Ectodermal cell (in vitro differentiated cells): Measurements from ENCODE around the gene RUNX2.

Source experiments
- H3K27ac ChIP-seq: 2 replicates; pipeline ENCODE4 v1.7.0; 2013; ENCODE audit warnings: mild to moderate bottlenecking, low read depth, low read length; ENCODE audit not compliant: insufficient read depth, poor library complexity, severe bottlenecking
- H3K27me3 ChIP-seq: 2 replicates; pipeline ENCODE4 v1.7.0; 2013; ENCODE audit warnings: mild to moderate bottlenecking, low read length; ENCODE audit not compliant: insufficient read depth, control insufficient read depth, poor library complexity, severe bottlenecking
- H3K36me3 ChIP-seq: one replicate; pipeline ENCODE4 v1.7.0; 2013; ENCODE audit warnings: low read length; ENCODE audit not compliant: control insufficient read depth, insufficient read depth
- H3K4me1 ChIP-seq: one replicate; pipeline ENCODE4 v1.7.0; 2013; ENCODE audit warnings: low read length; ENCODE audit not compliant: control insufficient read depth, insufficient read depth
- H3K4me3 ChIP-seq: 2 replicates; pipeline ENCODE4 v1.7.0; 2013; ENCODE audit warnings: low read depth, low read length, control low read depth; ENCODE audit not compliant: insufficient read depth
- H3K9me3 ChIP-seq: 2 replicates; pipeline ENCODE4 v1.7.0; 2013; ENCODE audit warnings: mild to moderate bottlenecking, low read length, moderate library complexity; ENCODE audit not compliant: control insufficient read depth
- WGBS, 2 experiments: methylation state at CpG; one replicate each; pipeline ENCODE4 v1.1.7; 2013; ENCODE audit warnings: missing lambda C conversion rate in 2 of 2; 5-methylcytosine and 5-hydroxymethylcytosine counted together

RUNX2 gene

GRCh38 chr6:45301348-45302142 lies 26.6 kb upstream of the RUNX2 start:
- H3K27ac ChIP-seq, result no peak overlapping the region
- H3K36me3 ChIP-seq, result no peaks in the 10 kb centered on the region
- H3K4me1 ChIP-seq, result no peaks in the 10 kb centered on the region
- WGBS, 2 experiments, result 68 to 70% methylated on average over 2 of the region's 3 CpGs
- H3K4me3 ChIP-seq, result no peak overlapping the region
- H3K9me3 ChIP-seq, result no peaks in the 10 kb centered on the region
- H3K27me3 ChIP-seq, result no peaks in the 10 kb centered on the region

DNA sequence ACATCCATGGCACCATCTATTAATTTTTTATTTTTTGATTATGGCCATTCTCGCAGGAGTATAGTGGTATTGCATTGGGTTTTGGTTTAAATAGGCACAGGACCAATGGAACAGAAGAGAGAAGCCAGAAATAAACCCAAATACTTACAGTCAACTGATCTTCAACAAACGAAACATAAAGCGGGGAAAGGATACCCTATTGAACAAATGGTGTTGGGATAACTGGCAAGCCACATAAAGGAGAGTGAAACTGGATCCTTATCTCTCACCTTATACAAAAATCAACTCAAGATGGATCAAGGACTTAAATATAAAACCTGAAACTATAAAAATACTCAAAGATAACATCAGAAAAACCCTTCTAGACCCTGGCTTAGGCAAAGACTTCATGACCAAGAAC lies 25.3 kb upstream of the RUNX2 start:
- H3K4me1 ChIP-seq, result no peaks in the 10 kb centered on the region
- H3K9me3 ChIP-seq, result no peaks in the 10 kb centered on the region
- H3K36me3 ChIP-seq, result no peaks in the 10 kb centered on the region
- H3K4me3 ChIP-seq, result no peak overlapping the region
- WGBS, 2 experiments, result 89 to 95% methylated on average over 2 of the region's 3 CpGs
- no peak overlapping the region for H3K27ac ChIP-seq
- no peaks in the 10 kb centered on the region for H3K27me3 ChIP-seq

DNA sequence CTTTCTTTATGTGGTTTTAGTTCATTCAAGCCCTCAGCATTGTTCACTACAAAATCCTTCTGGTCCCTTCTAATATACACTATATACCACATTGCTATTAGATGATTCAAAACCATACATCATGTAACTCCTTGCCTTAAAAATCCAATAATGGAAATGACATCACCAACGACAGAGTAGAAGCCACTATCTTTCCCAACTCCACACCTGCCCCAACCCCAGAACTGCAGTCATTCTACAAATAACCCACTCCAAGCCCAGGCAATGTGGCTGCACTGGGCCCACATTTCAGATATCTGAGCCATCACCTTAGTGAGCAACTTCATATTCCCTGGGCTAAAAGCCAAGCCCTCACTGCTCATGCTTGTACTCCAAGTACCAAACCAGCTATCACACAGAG lies 22.6 kb upstream of the RUNX2 start:
- WGBS, 2 experiments, result 86 to 91% methylated on average over 1 of the region's 1 CpG
- Histone ChIP-seq H3K4me1 (no peaks in the 10 kb centered on the region), H3K27ac (no peak overlapping the region), H3K4me3 (no peak overlapping the region), H3K27me3 (no peaks in the 10 kb centered on the region), H3K36me3 (no peaks in the 10 kb centered on the region), H3K9me3 (no peaks in the 10 kb centered on the region)

DNA sequence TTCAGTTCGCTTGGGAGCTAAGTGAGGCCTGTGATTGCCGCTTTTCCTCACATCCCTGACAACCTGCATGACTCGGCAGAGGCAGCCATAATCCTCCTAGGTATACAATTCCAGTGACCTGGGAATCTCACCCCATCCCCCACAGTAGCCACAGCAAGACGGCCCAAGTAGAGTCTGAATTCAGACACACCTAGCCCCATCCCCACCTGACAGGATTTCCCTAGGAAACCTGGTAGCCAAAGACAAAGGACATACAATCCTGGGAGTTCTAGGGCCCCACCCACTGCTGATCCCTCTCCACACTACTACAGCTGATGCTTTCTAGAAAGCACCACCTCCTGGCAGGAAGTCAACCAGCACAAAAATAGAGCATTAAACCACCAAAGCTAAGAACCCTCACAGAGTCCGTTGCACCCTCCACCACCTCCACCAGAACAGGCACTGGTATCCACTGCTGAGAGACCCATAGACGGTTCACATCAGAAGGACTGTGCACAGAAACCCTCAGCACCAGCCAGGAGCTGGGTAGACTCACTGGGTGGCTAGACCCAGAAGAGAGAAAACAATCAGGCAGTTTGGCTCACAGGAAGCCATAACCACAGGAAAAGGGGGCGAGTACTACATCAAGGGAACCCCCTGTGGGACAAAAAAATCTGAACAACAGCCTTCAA lies 17.9 kb upstream of the RUNX2 start:
- Histone ChIP-seq H3K9me3 (no peaks in the 10 kb centered on the region), H3K4me1 (no peaks in the 10 kb centered on the region), H3K27me3 (no peaks in the 10 kb centered on the region), H3K27ac (no peak overlapping the region), H3K4me3 (no peak overlapping the region), H3K36me3 (no peaks in the 10 kb centered on the region)
- WGBS, 2 experiments, result 90 to 93% methylated on average over 7 of the region's 7 CpGs

DNA sequence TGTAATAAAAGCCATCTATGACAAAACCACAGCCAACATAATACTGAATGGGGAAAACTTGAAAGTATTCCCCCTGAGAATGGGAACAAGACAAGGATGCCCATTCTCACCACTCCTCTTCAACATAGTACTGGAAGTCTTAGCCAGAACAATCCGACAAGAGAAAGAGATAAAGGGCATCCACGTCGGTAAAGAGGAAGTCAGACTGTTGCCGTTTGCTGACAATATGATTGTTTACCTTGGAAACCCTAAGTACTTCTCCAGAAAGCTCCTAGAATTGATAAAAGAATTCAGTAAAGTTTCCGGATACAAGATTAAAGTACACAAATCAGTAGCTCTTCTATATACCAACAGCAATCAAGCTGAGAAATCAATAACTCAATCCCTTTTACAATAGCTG lies 14.0 kb upstream of the RUNX2 start:
- Histone ChIP-seq H3K27me3 (no peaks in the 10 kb centered on the region), H3K9me3 (no peaks in the 10 kb centered on the region), H3K4me1 (no peaks in the 10 kb centered on the region), H3K36me3 (no peaks in the 10 kb centered on the region), H3K4me3 (no peak overlapping the region), H3K27ac (no peak overlapping the region)
- 90 to 91% methylated on average over 5 of the region's 5 CpGs for WGBS, 2 experiments

GRCh38 chr6:45320349-45320748 lies 7.8 kb upstream of the RUNX2 start:
- Histone ChIP-seq H3K4me1 (no peaks in the 10 kb centered on the region), H3K27me3 (no peaks in the 10 kb centered on the region), H3K36me3 (no peaks in the 10 kb centered on the region), H3K27ac (no peak overlapping the region), H3K4me3 (no peak overlapping the region), H3K9me3 (no peaks in the 10 kb centered on the region)
- WGBS, 2 experiments, result 90 to 97% methylated on average over 4 of the region's 4 CpGs

DNA sequence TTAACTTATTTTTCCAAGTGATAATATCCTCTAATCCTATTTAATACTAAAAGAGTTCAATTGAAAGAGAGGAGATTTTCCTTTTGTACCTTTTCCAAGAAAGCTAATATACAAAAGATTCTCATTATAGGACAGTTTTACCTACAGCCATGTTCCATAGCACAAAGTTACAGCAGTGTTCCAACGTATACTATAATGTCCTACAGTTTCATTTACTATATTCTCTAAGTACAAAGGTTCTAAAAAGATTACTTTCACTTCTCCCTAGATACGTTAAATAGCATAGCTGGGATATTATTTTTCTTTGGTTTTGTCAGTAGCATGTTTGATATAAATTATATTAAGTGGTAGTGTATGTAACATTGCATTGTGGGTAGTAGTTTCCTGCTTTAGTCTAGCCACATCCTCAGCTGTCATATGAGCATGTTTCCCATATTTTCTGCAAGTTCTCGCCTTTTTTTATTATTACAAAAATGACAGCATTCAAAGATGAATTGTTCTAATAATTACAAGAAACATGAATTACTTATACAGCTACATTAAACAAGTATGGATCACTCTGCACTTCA lies 4.4 kb upstream of the RUNX2 start:
- H3K4me3 ChIP-seq, result no peak overlapping the region
- H3K4me1 ChIP-seq, result peaks cover 4% of the 10 kb centered on the region
- no peaks in the 10 kb centered on the region for H3K9me3 ChIP-seq
- no peaks in the 10 kb centered on the region for H3K27me3 ChIP-seq
- no peak overlapping the region for H3K27ac ChIP-seq
- 93 to 94% methylated on average over 2 to 3 of the region's 3 CpGs for WGBS, 2 experiments
- H3K36me3 ChIP-seq, result no peaks in the 10 kb centered on the region

DNA sequence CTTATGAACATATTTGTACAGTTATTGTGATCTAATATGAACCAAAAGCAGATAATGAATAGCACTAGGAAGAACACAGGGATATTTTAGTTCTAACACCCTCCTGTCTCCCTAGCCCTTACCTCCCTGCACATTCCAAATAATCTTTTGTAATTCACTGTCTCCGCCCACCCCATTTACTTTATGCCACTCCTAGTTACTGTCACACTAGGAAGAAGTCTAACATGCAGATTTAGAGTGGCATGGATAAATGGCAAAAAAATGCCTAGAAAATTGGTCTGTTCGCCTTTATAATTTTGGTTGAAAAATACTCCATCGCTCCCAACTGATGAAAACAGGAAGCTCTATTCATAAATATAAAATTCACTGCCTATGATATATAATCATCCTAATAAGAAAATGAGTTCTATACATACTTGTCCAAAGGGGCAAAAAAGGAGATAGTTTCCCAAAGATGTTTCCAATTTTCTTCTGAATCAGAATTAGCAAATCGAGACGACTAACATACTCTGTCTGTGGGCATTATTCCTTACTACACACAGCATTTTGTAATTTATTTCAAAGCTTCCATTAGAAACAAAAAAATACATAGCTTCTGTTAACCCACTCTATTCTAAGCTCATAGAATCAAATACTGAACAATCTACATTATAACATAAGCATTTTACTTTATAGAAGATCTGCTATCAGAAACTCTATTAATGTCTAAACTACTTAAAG lies 1.3 kb upstream of the RUNX2 start:
- Histone ChIP-seq H3K36me3 (no peaks in the 10 kb centered on the region), H3K4me3 (no peak overlapping the region), H3K27ac (no peak overlapping the region), H3K27me3 (no peaks in the 10 kb centered on the region), H3K9me3 (no peaks in the 10 kb centered on the region), H3K4me1 (peaks cover 4% of the 10 kb centered on the region)
- 92 to 93% methylated on average over 4 to 5 of the region's 5 CpGs for WGBS, 2 experiments

GRCh38 chr6:45328523-45328922 lies 393 bp downstream of the RUNX2 start:
- Histone ChIP-seq H3K27me3 (no peaks in the 10 kb centered on the region), H3K4me1 (peaks cover 4% of the 10 kb centered on the region), H3K36me3 (no peaks in the 10 kb centered on the region), H3K4me3 (no peak overlapping the region), H3K27ac (no peak overlapping the region), H3K9me3 (no peaks in the 10 kb centered on the region)

DNA sequence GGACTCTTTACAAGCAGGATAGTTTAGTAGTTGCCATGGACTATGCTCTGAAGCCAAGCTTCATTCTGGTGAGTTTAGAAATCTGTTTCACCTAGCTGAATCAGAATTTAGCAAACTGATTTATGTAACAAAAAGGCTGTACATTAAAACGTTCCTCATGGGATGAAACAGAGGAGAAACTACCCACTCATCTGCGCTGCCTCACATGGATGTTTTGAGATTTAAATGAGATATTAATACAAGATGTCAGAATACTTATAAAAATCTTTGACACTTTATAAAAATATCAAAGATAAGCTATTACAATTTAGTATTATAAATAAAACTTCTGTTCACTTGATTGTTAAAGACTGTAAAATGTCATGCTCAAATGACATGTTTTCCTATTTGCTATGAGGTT lies 16.8 kb downstream of the RUNX2 start:
- Histone ChIP-seq H3K27me3 (no peaks in the 10 kb centered on the region), H3K9me3 (no peaks in the 10 kb centered on the region), H3K4me3 (no peak overlapping the region), H3K27ac (no peak overlapping the region), H3K36me3 (no peaks in the 10 kb centered on the region), H3K4me1 (no peaks in the 10 kb centered on the region)
- WGBS, 2 experiments, result 83% methylated on average over 1 of the region's 2 CpGs; no CpG with 5 or more reads in 1 of the 2 experiments
